ENCODE measurements around the gene NAA20.
A peak's percentile ranks its signal among the peaks of the same experiment; 100 is the strongest.

Gene NAA20

DNA sequence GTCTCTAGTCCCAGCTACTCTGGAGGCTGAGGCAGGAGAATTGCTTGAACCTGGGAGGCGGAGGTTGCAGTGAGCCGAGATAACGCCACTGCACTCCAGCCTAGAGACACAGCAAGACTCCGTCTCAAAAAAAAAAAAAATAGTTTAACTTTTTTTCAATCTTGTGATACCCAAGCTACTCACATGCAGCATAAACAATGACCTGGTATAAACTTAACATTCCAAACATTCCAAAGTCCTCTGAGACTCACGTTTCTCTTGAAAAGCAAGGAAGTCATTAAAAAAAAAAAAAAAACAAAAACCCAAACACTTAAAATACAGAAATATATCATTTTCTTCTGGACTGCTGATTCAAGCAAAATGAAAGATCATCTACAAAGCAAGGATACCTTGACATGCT lies 20.8 kb downstream of the NAA20 start:
- TF ChIP-seq, protein P1, sequence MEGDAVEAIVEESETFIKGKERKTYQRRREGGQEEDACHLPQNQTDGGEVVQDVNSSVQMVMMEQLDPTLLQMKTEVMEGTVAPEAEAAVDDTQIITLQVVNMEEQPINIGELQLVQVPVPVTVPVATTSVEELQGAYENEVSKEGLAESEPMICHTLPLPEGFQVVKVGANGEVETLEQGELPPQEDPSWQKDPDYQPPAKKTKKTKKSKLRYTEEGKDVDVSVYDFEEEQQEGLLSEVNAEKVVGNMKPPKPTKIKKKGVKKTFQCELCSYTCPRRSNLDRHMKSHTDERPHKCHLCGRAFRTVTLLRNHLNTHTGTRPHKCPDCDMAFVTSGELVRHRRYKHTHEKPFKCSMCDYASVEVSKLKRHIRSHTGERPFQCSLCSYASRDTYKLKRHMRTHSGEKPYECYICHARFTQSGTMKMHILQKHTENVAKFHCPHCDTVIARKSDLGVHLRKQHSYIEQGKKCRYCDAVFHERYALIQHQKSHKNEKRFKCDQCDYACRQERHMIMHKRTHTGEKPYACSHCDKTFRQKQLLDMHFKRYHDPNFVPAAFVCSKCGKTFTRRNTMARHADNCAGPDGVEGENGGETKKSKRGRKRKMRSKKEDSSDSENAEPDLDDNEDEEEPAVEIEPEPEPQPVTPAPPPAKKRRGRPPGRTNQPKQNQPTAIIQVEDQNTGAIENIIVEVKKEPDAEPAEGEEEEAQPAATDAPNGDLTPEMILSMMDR (IDR thresholded peaks at IDR 0.05; ENCODE audit: insufficient read depth, low read length, poor library complexity, severe bottlenecking) = no peak
- Histone ChIP-seq H3K36me3 (ENCODE audit: control insufficient read depth, insufficient read depth, low read length) (peaks cover 13% of the 10 kb centered on the region), H3K4me3 (replicated peaks; ENCODE audit: low read depth, low read length) (no peak overlapping the region), H3K27me3 (replicated peaks; ENCODE audit: control insufficient read depth, insufficient read depth, low read length) (no peaks in the 10 kb centered on the region)
- no peak for DNase-seq (ENCODE audit: extremely low read depth, insufficient read length)

- peaks cover 14% of the 10 kb centered on the region for H3K36me3 ChIP-seq (ENCODE audit: control insufficient read depth, insufficient read depth, low read length)
- H3K4me3 ChIP-seq (replicated peaks; ENCODE audit: low read depth, low read length) = no peak overlapping the region
- DNase-seq (ENCODE audit: extremely low read depth, insufficient read length) = no peak
- H3K27me3 ChIP-seq (replicated peaks; ENCODE audit: control insufficient read depth, insufficient read depth, low read length) = no peaks in the 10 kb centered on the region
- TF ChIP-seq, protein P1 (IDR thresholded peaks at IDR 0.05; ENCODE audit: insufficient read depth, low read length, poor library complexity, severe bottlenecking) = no peak
Observed at GRCh38 chr20:20038586-20038985, 21.4 kb downstream of the NAA20 start.

DNA sequence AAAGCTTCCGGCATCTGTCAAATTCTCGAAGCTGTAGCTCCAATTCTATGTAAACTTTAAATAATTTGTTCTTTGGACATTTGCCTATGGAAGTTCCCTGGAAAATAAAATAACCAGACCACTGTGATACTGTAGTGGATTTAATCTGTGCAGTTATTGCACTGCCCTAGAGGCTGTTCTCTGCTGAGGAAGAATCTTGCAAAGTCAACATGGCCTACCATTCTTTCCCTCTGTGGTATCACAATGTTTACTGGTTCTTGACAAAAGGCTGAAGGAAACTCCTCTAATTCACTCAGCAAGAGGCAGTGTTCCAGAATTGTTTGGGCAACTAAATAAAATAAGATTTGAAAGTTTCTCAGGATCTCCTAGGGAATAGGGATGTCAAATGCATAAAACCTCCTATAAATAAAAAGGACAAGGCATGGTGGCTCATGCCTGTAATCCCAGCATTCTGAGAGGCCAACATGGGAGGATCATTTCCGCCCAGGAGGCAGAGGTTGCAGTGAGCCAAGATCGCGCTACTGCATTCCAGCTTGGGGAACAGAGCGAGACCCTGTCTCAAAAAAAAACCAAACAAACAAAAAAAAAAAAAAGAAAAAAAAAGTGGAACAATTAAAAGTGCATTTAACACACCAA lies 22.7 kb downstream of the NAA20 start:
- H3K4me3 ChIP-seq (replicated peaks; ENCODE audit: low read depth, low read length) = no peak overlapping the region
- no peak for DNase-seq (ENCODE audit: extremely low read depth, insufficient read length)
- H3K36me3 ChIP-seq (ENCODE audit: control insufficient read depth, insufficient read depth, low read length) = peaks cover 14% of the 10 kb centered on the region
- TF ChIP-seq, protein P1 (IDR thresholded peaks at IDR 0.05; ENCODE audit: insufficient read depth, low read length, poor library complexity, severe bottlenecking) = no peak
- H3K27me3 ChIP-seq (replicated peaks; ENCODE audit: control insufficient read depth, insufficient read depth, low read length) = no peaks in the 10 kb centered on the region

DNA sequence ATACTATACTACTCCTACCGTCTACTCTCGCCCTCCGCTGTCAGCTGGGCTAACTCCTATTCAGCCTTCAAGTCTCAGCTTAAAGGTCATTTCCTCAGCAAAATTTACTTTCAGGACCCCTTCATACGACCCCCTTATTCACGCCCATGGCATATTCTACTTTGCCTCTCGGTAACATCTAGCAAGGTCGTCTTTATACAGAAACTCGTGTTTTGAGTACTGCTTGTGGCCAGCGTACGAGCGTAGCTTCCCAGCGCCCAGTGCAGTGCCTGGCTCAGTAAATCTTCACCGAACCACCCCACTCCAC lies 34.6 kb downstream of the NAA20 start:
- Histone ChIP-seq H3K27me3 (replicated peaks; ENCODE audit: control insufficient read depth, insufficient read depth, low read length) (no peaks in the 10 kb centered on the region), H3K4me3 (replicated peaks; ENCODE audit: low read depth, low read length) (peak overlapping the region; percentile 89), H3K36me3 (ENCODE audit: control insufficient read depth, insufficient read depth, low read length) (peaks cover 4% of the 10 kb centered on the region)
- DNase-seq (ENCODE audit: extremely low read depth, insufficient read length) = no peak
- TF ChIP-seq, protein P1 (IDR thresholded peaks at IDR 0.05; ENCODE audit: insufficient read depth, low read length, poor library complexity, severe bottlenecking) = no peak

- peak within 1 kb of the TSS; percentile 89 for H3K4me3 ChIP-seq (replicated peaks; ENCODE audit: low read depth, low read length)
- DNase-seq (ENCODE audit: extremely low read depth, insufficient read length) = peak; percentile 98
- H3K36me3 ChIP-seq (ENCODE audit: control insufficient read depth, insufficient read depth, low read length) = peaks cover 2% of the 10 kb centered on the region; the same call in 1 of the 2 replicates
- TF ChIP-seq, protein P1 (IDR thresholded peaks at IDR 0.05; ENCODE audit: insufficient read depth, low read length, poor library complexity, severe bottlenecking) = no peak
- H3K27me3 ChIP-seq (replicated peaks; ENCODE audit: control insufficient read depth, insufficient read depth, low read length) = no peaks in the 10 kb centered on the region
Observed at GRCh38 chr20:20052074-20052970, 35.2 kb downstream of the NAA20 start, which contains the start of the genes CFAP61 and CRNKL1. CFAP61 (plus strand) TSS chr20:20052532; CDS start chr20:20056654, 4,122 bp downstream. CRNKL1 (minus strand) TSS chr20:20052466; CDS start chr20:20052342, 124 bp downstream.
